ENCODE results near the gene DNER.
"Not testable (repeated sequence)": the region's sequence is repeated elsewhere in the genome, so short reads cannot be mapped to it uniquely, and the experiment has no call there.

The DNER gene

DNA sequence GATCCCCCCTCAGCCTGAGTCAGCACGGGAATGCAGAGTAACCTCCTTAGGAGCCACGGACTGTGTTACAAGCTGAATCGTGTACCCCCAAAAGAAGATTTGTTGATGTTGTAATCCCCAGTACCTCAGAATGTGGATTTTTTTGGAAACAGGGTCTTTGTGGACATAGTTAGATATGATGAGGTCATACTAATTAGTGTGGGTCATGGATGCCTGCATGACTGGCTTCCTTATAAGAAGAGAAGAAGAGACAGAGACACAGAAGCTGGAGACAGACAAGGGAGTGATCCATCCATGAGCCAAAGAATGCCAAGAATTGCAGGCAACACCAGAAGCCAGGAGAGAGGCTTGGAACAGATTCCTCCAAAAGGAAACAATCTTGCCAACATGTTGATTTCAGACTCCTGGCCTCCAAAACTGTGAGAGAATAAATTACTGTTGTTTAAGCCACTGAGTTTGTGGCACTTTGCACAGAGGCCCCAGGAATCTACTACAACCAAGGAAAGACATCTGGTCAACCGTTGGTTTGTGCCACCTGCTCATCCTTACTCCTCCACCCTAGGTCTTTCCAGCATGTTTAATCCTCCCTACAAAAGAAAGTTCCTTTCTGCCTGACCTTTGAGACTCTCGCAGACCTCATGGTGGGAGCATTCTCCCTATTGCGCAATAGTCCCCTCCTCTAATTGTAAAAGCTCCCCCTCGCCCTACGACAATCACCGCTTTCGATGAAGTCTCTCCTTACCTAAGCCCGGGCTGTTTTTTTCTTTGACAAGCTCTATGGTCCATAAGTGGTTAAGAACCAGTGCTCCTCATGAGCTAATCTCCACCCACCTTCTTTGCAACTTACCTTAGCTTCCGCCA is 91.6 kb downstream of the DNER start:
- DNase-seq (ENCODE audit: low read depth in 2 of 2) = no peak

DNA sequence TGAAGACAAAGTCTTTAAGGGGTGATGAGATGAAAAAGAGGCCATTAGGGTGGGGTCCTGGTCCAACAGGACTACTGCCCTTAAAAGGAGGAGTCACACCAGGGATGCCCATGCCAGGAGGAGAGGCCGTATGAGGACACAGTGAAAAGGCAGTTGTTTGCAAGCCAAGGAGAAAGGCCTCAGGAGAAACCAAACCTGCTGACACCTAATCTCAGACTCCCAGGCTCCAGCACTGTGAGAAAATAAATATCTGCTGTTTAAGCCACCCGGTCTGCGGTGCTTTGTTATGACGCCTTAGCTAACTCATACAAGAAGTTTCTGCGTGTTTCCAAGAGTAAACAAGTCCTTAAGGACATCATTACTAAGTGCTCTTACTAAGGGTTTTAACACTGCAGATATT is 93.6 kb downstream of the DNER start:
- no peak for DNase-seq (ENCODE audit: low read depth in 2 of 2)

DNA sequence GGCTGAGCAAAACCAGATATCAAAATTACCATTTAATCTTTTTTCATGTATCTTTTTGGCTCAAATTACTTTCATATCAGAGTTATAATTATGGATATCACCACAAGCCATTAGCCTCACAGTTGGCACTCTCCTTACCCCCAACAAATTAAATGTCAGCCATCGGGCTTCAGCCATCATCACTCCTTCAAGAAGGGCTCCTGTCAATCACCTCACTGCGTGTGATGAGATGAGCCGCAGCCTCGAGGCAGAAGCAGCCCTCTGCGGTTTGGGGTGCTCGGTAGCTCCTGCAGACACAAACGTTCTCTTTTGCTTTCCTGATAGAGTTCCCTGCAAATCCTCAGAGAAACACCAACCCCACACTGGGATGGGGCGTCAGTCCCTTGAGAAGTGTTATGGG is 94.1 kb downstream of the DNER start:
- no peak for DNase-seq (ENCODE audit: low read depth in 2 of 2)

DNA sequence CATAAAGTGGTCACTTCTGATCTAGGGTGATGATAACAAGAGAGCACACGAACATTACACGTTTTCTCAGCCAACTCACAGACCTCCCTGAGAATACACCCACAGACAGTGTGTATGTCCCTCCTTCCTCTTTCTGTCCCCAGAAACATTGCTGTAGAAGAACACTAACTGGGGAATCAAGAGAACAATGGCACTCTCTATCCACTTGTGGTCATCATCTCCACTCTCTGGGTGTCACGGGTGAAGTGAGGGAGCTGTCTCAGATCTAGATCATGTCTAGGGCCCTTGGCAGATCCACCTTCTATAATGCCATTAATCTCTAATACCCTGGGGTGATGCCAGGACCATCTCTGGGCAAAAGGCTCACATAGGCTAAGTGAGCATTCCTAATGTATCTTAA is 97.9 kb downstream of the DNER start:
- no peak for DNase-seq (ENCODE audit: low read depth in 2 of 2)

DNA sequence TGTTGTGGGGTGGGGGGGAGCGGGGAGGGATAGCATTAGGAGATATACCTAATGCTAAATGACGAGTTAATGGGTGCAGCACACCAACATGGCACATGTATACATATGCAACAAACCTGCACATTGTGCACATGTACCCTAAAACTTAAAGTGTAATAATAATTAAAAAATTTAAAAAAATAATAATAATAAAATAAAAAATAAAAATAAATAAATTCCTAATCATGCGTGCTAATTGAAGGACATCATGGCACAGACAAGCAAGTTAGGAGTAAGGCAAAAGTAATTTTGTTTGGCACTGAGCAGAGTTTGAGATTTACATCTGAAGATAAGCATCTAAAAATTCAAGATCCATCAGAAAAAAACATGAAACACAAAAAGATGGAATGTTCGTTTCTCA is 100.3 kb downstream of the DNER start:
- DNase-seq (ENCODE audit: low read depth in 2 of 2) = not testable (repeated sequence)

- DNase-seq (ENCODE audit: low read depth in 2 of 2) = no peak
Measured at GRCh38 chr2:229612384-229612971, 101.9 kb downstream of the DNER start.

GRCh38 chr2:229611360-229611759 is 103.0 kb downstream of the DNER start:
- DNase-seq (ENCODE audit: low read depth in 2 of 2) = no peak

DNA sequence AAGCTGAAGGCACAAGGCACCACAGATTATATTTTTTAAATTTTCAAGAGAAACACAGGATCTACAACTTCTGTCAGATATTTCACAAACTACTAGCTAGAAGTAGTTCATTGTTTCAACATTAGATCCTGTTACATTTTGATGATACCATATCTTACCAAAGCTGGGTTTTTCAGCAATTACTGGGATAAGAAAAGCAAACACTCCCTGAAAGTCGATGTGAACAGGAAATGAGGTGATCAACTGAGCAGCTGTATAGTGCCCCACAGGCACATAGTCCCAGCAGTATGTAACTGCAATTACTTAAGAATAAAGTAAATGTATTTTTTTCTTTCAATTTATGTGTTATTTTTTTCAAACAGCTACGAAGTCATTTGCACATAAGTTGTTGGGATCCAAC is 103.5 kb downstream of the DNER start:
- no peak for DNase-seq (ENCODE audit: low read depth in 2 of 2)

DNA sequence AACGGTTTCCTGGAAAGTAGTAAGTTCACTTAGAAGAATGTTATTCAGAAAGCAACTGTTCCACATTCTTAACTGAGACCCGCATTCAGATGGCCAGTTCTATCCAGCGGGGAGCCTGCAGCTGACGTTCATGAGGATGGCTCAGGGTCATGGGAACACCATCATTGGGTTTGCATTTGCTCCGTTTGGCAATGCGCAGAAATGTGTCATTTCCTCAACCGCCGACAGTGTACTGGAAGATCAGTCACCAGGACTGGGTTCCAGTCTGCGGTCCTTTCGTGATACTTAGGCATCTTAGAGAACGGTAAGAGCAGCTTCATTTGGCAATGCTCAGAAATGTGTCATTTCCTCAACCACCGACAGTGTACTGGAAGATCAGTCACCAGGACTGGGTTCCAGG is 104.0 kb downstream of the DNER start:
- DNase-seq (ENCODE audit: low read depth in 2 of 2) = no peak

- no peak for DNase-seq (ENCODE audit: low read depth in 2 of 2)
Measured at GRCh38 chr2:229601936-229602335, 112.4 kb downstream of the DNER start.

- DNase-seq (ENCODE audit: low read depth in 2 of 2) = no peak
Measured at GRCh38 chr2:229601396-229601795, 113.0 kb downstream of the DNER start.

- no peak for DNase-seq (ENCODE audit: low read depth in 2 of 2)
Measured at GRCh38 chr2:229598227-229598626, 116.1 kb downstream of the DNER start.

GRCh38 chr2:229596796-229597195 is 117.6 kb downstream of the DNER start:
- no peak for DNase-seq (ENCODE audit: low read depth in 2 of 2)

GRCh38 chr2:229591611-229592010 is 122.7 kb downstream of the DNER start:
- no peak for DNase-seq (ENCODE audit: low read depth in 2 of 2)

DNA sequence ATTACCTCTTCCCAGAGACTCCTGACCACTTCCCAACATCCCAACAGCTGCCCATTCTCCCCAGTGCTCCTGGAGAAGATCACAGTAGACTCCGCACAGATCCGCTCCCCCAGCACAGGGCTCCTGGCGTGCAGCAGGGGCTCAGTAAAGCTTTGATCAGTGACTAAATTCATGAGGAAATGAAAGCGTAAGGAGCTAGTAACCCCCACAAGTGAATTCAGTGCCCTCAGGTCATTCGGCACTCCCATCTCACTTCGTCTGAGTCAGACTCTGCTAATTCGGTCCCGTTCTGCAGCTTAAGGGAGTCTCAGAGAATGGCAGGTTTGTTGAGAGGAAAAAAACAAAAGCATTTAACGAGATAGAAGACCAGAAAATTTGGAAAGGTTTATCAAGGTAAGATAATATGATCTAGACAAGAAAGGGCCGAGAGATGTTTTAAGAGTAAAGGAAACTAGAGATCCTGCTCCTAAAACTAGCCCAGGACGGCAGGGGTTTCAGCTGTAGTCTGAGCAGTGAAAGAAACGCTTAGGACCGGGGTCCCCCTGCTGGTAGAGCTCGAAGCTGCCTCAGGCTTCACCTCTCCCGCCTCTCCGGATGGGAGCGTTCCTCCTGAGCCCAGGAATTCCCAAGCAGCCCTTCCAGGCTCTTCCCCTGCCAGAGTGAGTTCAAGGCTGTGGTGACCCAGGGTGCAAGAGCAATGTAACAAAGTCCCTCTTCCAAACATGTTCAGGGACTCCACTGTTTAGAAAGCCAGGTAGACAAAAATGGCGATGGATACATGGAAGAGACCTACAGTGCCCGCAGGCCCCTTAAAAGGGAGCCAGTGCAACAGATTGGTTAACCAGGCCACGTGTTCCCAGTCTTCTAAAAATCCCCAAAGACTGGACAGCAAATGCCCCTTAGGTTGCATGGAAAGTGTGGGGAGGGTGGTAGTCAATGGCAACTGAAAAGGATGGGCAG is 127.3 kb downstream of the DNER start:
- no peak for DNase-seq (ENCODE audit: low read depth in 2 of 2)

DNA sequence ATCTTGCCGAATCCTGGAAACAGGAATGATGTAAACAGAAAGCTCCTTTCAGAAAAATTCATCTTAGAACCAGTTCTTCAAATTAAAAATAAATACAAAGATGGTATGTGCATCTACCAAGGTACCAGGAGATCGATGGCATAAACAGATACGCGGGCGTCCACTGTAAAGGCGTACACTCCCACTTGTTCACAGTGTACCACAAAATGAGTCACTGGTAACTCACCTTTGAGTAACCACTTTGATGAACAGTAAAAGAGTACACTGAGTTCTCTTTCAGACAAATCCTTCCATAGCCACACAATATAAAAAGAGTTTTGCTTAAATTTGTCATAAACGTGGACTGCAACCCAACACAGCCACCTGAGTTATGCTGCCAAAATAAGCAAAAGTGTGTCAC is 128.3 kb downstream of the DNER start:
- DNase-seq (ENCODE audit: low read depth in 2 of 2) = no peak

DNA sequence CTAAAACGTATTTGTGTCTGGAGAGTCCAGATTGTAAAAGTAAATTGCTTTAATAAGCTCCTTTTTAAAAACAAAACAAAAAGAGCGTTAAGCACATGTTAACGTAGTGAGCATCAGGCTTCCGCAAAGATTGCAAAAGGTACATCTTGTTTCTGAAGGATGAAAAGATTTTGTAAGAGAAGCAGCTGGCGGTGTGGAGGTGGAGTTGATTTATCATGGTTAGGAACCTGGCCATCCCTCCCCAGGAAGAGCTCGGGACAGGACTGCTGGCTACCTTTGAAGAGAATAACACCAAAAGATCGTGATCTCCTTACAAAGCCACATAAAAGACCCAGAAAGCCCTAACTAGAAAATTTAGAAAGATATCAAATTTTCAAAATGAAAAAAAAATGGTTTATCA is 132.2 kb downstream of the DNER start:
- no peak for DNase-seq (ENCODE audit: low read depth in 2 of 2)

GRCh38 chr2:229578052-229578846 is 136.1 kb downstream of the DNER start:
- no peak for DNase-seq (ENCODE audit: low read depth in 2 of 2)

DNA sequence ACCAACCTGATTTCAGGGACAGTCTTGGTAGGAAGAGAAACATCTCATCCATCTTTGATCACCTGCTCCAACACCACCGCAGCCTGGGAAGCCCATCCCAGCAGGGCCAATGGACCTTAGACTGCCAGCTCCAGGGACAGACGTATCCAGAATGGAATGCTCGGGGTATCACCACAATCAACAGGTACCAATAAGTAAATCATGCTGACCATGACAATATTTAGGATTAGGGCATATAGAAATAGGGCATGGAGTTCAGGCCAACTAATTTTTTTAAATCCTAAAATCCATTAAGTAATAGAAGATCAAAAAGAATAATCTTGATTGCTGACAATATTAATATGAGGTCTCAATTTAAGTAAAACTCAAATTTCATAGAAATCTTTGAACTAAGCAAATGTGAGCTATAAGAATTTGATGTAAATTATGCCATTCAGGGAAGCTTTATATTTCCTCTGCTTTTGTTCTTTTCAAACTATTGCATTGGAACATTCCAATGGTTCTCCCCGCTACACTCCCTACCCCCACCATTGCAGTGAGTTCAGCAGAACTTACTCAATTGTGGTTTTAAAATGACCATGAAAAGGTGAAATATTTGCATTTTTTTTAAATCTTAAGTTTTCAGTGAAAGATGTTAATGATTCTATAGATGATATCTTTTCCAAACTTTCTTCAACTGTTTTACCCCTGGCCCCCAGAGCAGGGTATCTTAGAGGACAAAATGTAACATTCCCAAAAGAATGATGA is 138.6 kb downstream of the DNER start:
- DNase-seq (ENCODE audit: low read depth in 2 of 2) = no peak

- no peak for DNase-seq (ENCODE audit: low read depth in 2 of 2)
Measured at GRCh38 chr2:229572507-229573271, 141.7 kb downstream of the DNER start.
